Left cardiac atrium (tissue), 4 donors: ENCODE data around the gene NPR1. TPM values are rescaled to one million over a fixed set of nuclear protein-coding genes. Genes with fewer than 3 reads are reported as not detected.
A peak's percentile ranks its signal among the peaks of the same experiment; 100 is the strongest.

Source experiments
- ATAC-seq, 2 donors: fragments of 200-7000 bp; cut with Tn5 transposase; one replicate each; pipeline ENCODE4 v1.9.1; 2020; ENCODE audit warnings: mild to moderate bottlenecking in 2 of 2, moderate library complexity in 2 of 2
- DNase-seq: peaks from one replicate; pipeline ENCODE4 v3.0.0-alpha.2; 2020
- intact Hi-C, 2 donors: fragments of 100-400 bp; cut with DNase I; formaldehyde crosslinking; loops; one replicate each; pipeline versions ENCODE4 v1.14.1 to v1.15.1; 2022 to 2023
- total RNA-seq, 2 donors: library from RNA; stranded (reverse); fragmentation: NEBNext Ultra II Directional; extraction: Animal tissue kit (Norgen Biotek cat#: 25700); gene quantifications; one replicate each; pipeline ENCODE4 v1.2.1, GENCODE V29; 2021
- donor health status: DM: no; HTN: yes; CAD: no.
- donor health status: DM: no; HTN: yes; CAD: no; lungs with severe emphysema.
- donor health status: DM: yes; HTN: yes; CAD: no.
- donor health status: Dilated cardiomyopathy.

NPR1 gene
- total RNA-seq, 2 donors from 2014 or later = 28.5 to 39.0 TPM

- ATAC-seq (peak; percentile 45 to 67), DNase-seq (peak; percentile 45)
- intact Hi-C loops = loop anchor here in 1 of 2 donors (10.0 kb wide), 1 partner anchor 313 kb away; the partner anchor contains the start of gene RAB13
Observed at GRCh38 chr1:153671628-153672353, 6.7 kb upstream of the NPR1 start.

DNA sequence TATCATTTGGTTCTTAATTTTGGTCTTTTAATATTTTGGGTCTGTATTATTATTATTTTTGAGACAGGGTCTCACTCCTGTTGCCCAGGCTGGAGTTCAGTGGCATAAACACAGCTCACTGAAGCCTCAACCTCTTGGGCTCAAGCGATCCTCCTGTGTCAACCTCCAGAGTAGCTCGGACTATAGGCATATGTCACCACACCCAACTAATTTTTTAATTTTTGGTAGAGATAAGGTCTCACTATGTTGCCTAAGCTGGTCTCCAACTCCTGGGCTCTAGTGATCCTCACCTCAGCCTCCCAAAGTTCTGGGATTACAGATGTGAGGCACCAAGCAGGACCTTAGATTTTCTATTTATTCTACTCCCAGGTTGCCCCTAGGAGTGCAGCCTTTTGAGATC is 5.0 kb upstream of the NPR1 start:
- intact Hi-C loops = loop anchor here in 1 of 2 donors (10.0 kb wide), 1 partner anchor 311 kb away; the partner anchor contains the start of gene RAB13
- no peak for ATAC-seq

DNA sequence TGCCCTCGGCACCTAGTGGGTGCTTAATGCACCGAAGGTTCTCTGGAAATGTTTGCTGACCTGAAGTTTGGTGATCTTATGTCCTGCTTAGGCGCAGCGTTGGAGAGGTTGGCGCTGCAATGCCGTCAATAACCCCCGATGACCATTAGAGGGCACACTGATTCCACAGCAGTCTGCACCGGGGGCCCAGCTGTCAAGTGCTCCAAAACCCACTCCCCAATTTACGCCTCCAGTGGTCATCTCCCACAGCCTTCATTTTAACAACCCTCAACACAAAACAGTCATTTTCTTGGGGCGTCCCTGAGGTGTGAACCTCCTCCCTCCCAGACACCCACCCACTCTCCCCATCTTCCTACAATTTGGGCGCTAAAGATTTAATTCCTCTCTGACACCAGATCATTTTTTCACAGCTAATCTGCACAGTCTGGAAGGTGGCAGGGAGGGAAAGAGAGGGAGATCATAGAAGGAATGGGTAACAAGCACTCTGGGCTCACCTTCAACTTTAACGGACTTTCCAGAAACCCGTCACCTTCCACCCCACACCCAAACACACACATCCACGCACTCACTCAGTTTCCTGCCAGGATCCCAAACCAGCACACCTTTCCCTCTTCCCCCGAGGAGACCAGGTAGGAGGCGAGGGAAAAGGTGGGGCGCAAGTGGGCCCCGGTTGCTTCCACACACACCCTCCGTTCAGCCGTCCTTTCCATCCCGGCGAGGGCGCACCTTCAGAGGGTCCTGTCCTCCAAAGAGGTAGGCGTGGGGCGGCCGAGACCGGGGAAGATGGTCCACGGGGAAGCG is 570 bp upstream of the NPR1 start:
- ATAC-seq = peak; percentile 64 to 66
- peak; percentile 58 for DNase-seq
- intact Hi-C loops = loop anchor here (1.0 to 10.0 kb wide), 5 partner anchors 71 to 309 kb away; partner anchors contain the start of gene RAB13 (in 2 of the 2)

More for the DNA sequence above, 5.0 kb upstream of the NPR1 start:
- no peak for DNase-seq

GRCh38 chr1:153679337-153680119 is 1.0 kb downstream of the NPR1 start:
- ATAC-seq (peak; percentile 35 to 51), DNase-seq (peak; percentile 43)
- intact Hi-C loops = loop anchor here (5.0 to 10.0 kb wide), 4 partner anchors 65 to 308 kb away; partner anchors contain the start of gene RAB13 (in 2 of the 2)

DNA sequence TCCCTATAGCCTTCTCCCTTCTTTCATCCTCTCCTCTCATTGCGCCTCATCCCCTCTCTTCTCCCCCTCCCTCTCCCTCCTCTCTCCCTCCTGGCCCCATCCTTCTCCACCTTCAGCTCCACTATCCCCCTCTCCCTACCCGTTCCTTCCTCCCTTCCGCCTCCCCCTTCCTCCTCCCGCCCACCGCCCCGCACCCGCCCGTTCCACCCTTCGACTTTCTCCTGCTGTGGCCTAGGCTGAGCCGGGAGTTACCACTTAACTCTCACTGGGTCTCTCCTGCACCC is 1.6 kb downstream of the NPR1 start:
- no peak for DNase-seq
- peak in 1 of 2 donors; percentile 19 for ATAC-seq
- intact Hi-C loops = loop anchor here in 1 of 2 donors (10.0 kb wide), 1 partner anchor 65 kb away; no protein-coding TSS in a partner anchor

DNA sequence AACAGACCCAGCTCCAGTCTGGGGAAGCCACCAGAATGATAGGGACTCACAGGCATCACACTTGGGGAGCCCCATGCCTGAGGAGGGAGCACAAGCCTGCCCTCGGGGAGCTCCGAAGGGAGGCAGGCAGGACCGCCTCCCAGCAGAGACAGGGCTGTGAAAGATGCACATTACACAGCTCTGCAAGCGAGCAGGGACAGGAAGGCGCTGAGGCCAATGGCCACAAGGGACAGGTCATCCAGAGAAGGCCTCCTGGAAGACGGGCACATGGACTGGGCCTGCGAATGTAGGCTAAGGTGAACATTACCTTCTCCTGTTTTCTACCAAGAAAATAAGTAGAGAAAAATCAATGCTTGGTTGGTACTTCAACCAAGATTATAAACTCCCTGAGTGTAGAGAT is 4.2 kb downstream of the NPR1 start:
- no peak for ATAC-seq
- intact Hi-C loops = loop anchor here in 1 of 2 donors (10.0 kb wide), 1 partner anchor 62 kb away; no protein-coding TSS in a partner anchor

GRCh38 chr1:153683854-153684253 is 5.4 kb downstream of the NPR1 start:
- DNase-seq = no peak
- peak; percentile 35 to 60 for ATAC-seq
- intact Hi-C loops = loop anchor here in 1 of 2 donors (10.0 kb wide), 1 partner anchor 61 kb away; no protein-coding TSS in a partner anchor

More for the DNA sequence above, 4.2 kb downstream of the NPR1 start:
- no peak for DNase-seq

DNA sequence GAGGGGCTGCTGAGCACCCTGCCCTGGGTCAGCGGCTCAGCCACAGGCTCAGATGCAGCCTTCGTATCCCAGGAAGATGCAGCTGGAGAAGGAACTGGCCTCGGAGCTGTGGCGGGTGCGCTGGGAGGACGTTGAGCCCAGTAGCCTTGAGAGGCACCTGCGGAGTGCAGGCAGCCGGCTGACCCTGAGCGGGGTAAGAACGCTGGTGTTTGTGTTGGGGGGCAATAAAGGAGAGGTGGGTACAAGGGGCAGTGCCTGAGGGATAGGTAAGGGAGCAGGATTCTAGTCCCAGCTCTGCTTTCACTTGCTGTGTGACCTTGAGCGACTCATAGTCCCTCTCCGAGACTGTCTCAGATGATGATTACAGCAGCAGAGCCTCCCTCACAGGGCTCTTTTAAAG is 6.4 kb downstream of the NPR1 start:
- no peak for DNase-seq
- intact Hi-C loops = loop anchor here (5.0 to 10.0 kb wide), 2 partner anchors 47 to 60 kb away; no protein-coding TSS in a partner anchor

GRCh38 chr1:153685544-153686340 is 7.3 kb downstream of the NPR1 start:
- no peak for DNase-seq

More for the DNA sequence above, 6.4 kb downstream of the NPR1 start:
- ATAC-seq = no peak

DNA sequence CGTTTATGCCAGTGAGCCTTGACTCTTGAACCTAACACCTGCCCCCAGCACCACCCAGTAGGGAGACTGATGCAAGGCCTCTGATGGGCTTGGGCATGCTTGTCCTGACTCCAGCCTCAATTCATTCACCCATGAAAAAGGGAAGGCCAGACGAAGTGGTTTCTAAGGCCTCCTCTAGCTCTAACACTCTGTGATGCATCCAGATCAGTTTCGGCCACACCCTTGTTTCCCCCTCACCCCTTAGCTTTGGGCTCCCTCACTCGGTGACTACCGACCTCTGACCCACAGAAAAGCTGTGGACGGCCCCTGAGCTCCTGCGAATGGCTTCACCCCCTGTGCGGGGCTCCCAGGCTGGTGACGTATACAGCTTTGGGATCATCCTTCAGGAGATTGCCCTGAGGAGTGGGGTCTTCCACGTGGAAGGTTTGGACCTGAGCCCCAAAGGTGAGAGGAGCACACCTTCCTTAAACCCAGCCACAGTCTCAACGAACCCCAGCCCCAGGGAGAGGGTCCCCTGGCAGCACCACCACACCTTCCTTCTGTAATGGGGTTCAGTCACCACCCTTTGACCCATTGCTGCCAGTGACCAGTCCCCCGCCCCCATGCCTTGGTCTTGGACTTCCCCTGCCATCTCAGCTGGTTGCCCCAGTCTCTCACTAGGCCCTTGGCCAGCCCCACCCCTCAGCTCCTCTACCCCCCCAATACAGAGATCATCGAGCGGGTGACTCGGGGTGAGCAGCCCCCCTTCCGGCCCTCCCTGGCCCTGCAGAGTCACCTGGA is 9.0 kb downstream of the NPR1 start:
- intact Hi-C loops = loop anchor here (5.0 to 10.0 kb wide), 2 partner anchors 45 to 57 kb away; no protein-coding TSS in a partner anchor
- DNase-seq (no peak), ATAC-seq (no peak)

More at GRCh38 chr1:153685544-153686340, 7.3 kb downstream of the NPR1 start:
- no peak for ATAC-seq
- intact Hi-C loops = loop anchor here (5.0 to 10.0 kb wide), 2 partner anchors 47 to 59 kb away; no protein-coding TSS in a partner anchor

- intact Hi-C loops = loop anchor here (5.0 to 10.0 kb wide), 2 partner anchors 44 to 57 kb away; no protein-coding TSS in a partner anchor
- no peak for DNase-seq
- no peak for ATAC-seq
Observed at GRCh38 chr1:153688276-153688675, 9.8 kb downstream of the NPR1 start.

DNA sequence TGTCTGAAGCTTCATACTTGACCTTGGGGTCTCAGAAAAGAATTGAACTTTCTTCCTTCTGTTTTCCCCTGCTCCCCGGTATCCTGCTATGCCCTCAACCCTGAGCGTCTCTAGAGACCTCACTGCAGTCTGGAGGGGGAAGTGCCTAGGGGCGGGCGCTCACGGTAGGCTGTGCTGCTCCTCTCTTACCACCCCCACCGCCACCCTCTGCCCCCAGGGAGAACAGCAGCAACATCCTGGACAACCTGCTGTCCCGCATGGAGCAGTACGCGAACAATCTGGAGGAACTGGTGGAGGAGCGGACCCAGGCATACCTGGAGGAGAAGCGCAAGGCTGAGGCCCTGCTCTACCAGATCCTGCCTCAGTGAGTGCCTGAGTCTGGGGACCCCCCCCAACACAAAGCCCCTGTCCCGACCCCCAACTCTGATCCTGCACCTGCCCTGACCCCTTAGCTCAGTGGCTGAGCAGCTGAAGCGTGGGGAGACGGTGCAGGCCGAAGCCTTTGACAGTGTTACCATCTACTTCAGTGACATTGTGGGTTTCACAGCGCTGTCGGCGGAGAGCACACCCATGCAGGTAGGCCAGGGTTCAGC is 10.3 kb downstream of the NPR1 start:
- DNase-seq (no peak), ATAC-seq (no peak)
- intact Hi-C loops = loop anchor here (5.0 to 10.0 kb wide), 2 partner anchors 43 to 56 kb away; no protein-coding TSS in a partner anchor

DNA sequence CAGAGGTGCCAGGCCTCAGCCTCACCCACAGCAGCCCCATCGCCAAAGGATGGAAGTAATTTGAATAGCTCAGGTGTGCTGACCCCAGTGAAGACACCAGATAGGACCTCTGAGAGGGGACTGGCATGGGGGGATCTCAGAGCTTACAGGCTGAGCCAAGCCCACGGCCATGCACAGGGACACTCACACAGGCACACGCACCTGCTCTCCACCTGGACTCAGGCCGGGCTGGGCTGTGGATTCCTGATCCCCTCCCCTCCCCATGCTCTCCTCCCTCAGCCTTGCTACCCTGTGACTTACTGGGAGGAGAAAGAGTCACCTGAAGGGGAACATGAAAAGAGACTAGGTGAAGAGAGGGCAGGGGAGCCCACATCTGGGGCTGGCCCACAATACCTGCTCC is 15.0 kb downstream of the NPR1 start:
- intact Hi-C loops = no loop called here
- DNase-seq (no peak), ATAC-seq (no peak)

DNA sequence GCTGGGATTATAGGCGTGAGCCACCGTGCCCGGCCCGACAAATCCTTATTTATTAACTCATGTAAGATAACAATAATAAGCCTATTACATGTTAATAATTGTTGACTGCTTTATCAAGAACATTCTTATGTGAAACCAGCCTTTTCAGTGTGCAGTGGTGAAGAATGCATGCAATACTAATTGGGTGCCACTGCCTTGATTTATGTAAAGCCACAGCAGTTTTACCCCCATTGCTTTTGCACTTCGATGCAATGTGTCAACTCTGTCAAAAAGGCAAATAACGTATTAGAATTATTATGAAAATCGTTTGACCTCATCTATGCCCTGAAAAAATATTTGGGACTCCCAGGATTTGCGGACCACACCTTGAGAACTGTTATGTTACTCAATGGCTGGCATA is 18.3 kb downstream of the NPR1 start:
- ATAC-seq (no peak), DNase-seq (no peak)
- intact Hi-C loops = no loop called here

GRCh38 chr1:153697191-153698019 is 18.9 kb downstream of the NPR1 start:
- DNase-seq (peak; percentile 82), ATAC-seq (peak; percentile 62 to 71)
- intact Hi-C loops = no loop called here
